ENCODE measurements around the gene KCNIP3.

- TF ChIP-seq RAD21 (IDR thresholded peaks at IDR 0.05) (no peak), MAX (IDR thresholded peaks at IDR 0.05) (no peak)
Measured at GRCh38 chr2:95284886-95285541, 12.1 kb upstream of the KCNIP3 start.

Data from liver (tissue), 2 donors.